Measurements from ENCODE around the gene CDC45. TPM values are rescaled to one million over a fixed set of nuclear protein-coding genes. Genes with fewer than 3 reads are reported as not detected.

The CDC45 gene
- total and polyA plus RNA-seq, 9 donors, result 0.46 to 2.2 (median 1.1) TPM; not detected in 3

DNA sequence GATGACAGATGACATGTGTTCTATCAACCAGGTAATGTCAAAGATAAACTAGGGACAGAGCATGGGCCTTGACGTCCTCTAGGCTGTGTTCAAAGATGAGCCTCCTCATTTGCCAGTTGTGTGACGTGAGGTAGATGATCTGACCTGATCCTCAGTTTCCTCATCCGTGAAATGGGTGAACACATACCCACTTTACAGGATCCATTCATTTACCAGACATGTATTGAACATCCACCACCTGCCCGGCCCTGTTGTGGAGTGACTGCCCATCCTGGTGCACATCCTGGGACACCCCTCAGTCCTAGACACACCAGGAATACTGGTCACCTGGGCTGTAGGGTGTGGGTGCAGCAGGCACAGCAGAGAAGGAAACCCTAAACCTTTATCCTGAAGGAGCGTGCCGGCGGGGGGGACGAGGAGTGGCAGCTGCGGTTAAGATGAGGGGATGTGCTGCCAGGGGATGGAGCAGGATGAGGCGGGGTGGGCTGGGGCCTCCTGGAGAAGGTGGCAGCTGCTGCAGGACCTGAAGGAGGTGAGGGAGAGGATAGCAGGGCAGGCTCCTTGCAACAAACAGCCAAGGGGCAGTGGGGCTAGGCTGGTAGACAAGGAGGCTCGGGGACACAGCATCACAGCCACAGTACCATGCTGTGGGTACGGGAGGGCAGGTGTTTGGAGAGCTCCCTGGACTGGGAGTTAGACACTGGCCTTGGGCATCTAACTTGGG, 36.1 kb downstream of the CDC45 start:
- 96% methylated on average over 12 of the region's 12 CpGs for WGBS, 3 donors
- TF ChIP-seq EP300 (IDR thresholded peaks at IDR 0.05) (no peak), POLR2A (IDR thresholded peaks at IDR 0.05) (no peak)
- TF ChIP-seq, protein P1, sequence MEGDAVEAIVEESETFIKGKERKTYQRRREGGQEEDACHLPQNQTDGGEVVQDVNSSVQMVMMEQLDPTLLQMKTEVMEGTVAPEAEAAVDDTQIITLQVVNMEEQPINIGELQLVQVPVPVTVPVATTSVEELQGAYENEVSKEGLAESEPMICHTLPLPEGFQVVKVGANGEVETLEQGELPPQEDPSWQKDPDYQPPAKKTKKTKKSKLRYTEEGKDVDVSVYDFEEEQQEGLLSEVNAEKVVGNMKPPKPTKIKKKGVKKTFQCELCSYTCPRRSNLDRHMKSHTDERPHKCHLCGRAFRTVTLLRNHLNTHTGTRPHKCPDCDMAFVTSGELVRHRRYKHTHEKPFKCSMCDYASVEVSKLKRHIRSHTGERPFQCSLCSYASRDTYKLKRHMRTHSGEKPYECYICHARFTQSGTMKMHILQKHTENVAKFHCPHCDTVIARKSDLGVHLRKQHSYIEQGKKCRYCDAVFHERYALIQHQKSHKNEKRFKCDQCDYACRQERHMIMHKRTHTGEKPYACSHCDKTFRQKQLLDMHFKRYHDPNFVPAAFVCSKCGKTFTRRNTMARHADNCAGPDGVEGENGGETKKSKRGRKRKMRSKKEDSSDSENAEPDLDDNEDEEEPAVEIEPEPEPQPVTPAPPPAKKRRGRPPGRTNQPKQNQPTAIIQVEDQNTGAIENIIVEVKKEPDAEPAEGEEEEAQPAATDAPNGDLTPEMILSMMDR (IDR thresholded peaks at IDR 0.05), result no peak
- Histone ChIP-seq H3K27me3 (no peaks in the 10 kb centered on the region), H3K4me1 (ENCODE audit: insufficient read depth) (no peaks in the 10 kb centered on the region), H3K4me3 (no peak overlapping the region), H3K27ac (no peak overlapping the region), H3K36me3 (no peaks in the 10 kb centered on the region), H3K9me3 (no peaks in the 10 kb centered on the region)
- DNase-seq, result no peak
- intact Hi-C loops (cut with DNase I), result no loop called here

DNA sequence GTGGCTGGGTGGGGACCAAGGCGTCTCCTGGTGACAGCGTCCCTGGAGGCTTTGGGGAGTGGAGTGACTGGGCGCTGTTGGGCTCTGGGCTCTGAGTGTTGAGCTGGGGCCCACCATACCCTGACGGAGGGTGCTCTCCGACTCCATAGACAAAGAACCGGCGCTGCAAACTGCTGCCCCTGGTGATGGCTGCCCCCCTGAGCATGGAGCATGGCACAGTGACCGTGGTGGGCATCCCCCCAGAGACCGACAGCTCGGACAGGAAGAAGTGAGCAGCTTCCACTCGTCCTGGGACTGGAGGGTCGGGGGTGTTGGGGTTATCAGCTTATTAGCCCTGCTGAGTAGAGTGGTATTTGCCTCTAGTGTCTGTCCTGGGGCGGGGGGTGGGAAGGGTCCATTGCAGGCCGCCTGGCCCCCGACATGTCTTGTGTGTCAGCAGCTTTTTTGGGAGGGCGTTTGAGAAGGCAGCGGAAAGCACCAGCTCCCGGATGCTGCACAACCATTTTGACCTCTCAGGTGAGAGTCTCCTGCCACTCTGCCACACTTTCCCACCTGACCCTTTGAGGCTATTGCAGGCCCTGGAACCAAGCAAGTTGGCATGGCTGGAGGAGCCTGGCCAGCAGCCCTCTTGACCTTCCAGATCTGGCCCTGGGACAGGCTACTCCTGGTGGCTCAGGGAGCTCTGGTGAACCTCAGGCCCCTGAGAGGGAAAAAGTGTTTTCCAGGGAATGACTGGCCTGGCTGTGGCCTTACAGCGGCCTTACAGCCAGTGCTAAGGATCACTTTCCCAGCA, 36.9 kb downstream of the CDC45 start:
- no peak for TF ChIP-seq EP300 (IDR thresholded peaks at IDR 0.05)
- TF ChIP-seq, protein P1 (IDR thresholded peaks at IDR 0.05), result no peak
- no peak for TF ChIP-seq POLR2A (IDR thresholded peaks at IDR 0.05)
- no peaks in the 10 kb centered on the region for H3K4me1 ChIP-seq (ENCODE audit: insufficient read depth)
- no peak for DNase-seq
- 91 to 97% (median 93%) methylated on average over 13 to 19 of the region's 19 CpGs for WGBS, 3 donors
- no peaks in the 10 kb centered on the region for H3K9me3 ChIP-seq
- H3K36me3 ChIP-seq, result no peaks in the 10 kb centered on the region
- intact Hi-C loops (cut with DNase I), result no loop called here
- H3K27ac ChIP-seq, result no peak overlapping the region
- H3K4me3 ChIP-seq, result no peak overlapping the region
- H3K27me3 ChIP-seq, result no peaks in the 10 kb centered on the region

DNA sequence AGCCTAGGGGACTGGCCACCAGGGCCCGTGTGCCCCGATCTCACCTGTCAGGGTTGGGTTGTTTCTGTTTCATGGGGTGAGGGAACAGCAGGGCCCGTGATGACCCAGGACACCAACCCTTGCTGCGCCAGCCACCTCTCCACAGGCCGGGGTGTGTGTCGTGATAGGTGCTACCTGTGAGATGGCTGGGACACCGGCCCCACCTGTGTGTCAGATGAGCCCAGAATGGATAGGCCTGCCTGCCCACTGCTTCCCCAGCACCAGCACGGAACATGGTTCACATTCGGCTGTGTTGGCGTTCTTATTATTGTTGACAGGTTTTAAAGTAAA, 37.4 kb downstream of the CDC45 start:
- Histone ChIP-seq H3K36me3 (no peaks in the 10 kb centered on the region), H3K9me3 (no peaks in the 10 kb centered on the region), H3K4me3 (no peak overlapping the region), H3K4me1 (ENCODE audit: insufficient read depth) (no peaks in the 10 kb centered on the region), H3K27me3 (no peaks in the 10 kb centered on the region), H3K27ac (no peak overlapping the region)
- no peak for TF ChIP-seq POLR2A (IDR thresholded peaks at IDR 0.05)
- no peak for TF ChIP-seq EP300 (IDR thresholded peaks at IDR 0.05)
- TF ChIP-seq, protein P1 (IDR thresholded peaks at IDR 0.05), result no peak
- intact Hi-C loops (cut with DNase I), result no loop called here
- 86 to 94% (median 91%) methylated on average over 10 of the region's 10 CpGs for WGBS, 3 donors
- no peak for DNase-seq

DNA sequence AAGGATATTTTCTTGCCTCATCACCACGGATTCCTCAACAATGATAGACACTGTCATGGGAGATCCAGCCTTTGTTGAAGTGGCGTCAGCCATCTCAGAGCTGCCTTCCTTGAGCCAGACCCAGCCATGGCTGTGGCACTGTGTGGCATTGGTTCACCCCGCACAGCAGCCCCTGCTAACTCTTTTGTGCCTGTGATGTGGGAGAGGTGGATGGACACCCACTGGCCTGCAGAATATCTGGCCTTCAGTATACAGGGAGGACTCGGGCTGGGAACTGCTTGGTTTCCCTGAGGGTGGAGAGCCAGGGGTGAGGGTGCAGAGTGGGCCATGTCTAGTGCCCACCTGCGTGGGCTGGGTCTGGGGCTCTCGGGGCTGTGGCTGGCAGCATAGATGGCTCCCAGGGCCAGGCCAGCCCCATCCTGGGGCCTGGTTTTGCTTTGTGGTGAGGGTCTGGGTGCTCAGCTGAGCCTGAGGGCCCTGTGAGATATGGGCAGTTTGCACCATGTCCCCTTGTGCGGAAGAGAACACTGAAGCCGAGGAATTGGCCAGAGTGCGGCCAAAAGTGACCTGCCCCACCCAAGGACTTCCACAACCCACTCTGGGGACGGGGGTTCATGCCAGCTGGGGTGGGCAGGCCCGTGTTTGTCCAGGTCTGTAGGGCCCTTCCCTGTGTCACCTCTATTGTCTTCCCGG, 38.3 kb downstream of the CDC45 start:
- TF ChIP-seq, protein P1 (IDR thresholded peaks at IDR 0.05), result no peak
- no peak for TF ChIP-seq EP300 (IDR thresholded peaks at IDR 0.05)
- TF ChIP-seq POLR2A (IDR thresholded peaks at IDR 0.05), result no peak
- Histone ChIP-seq H3K4me3 (no peak overlapping the region), H3K27ac (no peak overlapping the region), H3K9me3 (no peaks in the 10 kb centered on the region), H3K27me3 (no peaks in the 10 kb centered on the region), H3K36me3 (no peaks in the 10 kb centered on the region), H3K4me1 (ENCODE audit: insufficient read depth) (no peaks in the 10 kb centered on the region)
- DNase-seq, result no peak
- 80 to 86% (median 81%) methylated on average over 11 to 12 of the region's 12 CpGs for WGBS, 3 donors
- intact Hi-C loops (cut with DNase I), result no loop called here

Data from ovary (tissue), 9 donors.